HepG2 (cell line): ENCODE measurements around the gene IDNK. TPM values are rescaled to one million over a fixed set of nuclear protein-coding genes. Genes with fewer than 3 reads are reported as not detected.

Experiments
- ATAC-seq: fragments of 200-7000 bp; cut with Tn5 transposase; 3 replicates; pipeline ENCODE4 v1.9.1; 2020; ENCODE audit warnings: mild to moderate bottlenecking, moderate library complexity
- BruUV-seq: library from RNA; stranded (reverse); fragments of 400-500 nt; replicated peaks from 2 replicates; lab custom pipeline; 2021; lab: Mats Ljungman, UMichigan
- CTCF ChIA-PET: fragments of 300-600 bp; formaldehyde crosslinking; extraction: SDS; loops from one replicate; lab custom pipeline; 2021; ENCODE audit warnings: low total read pairs, inconsistent platforms, low intra/inter-chr PET ratio; lab: Yijun Ruan, JAX
- POLR2A ChIA-PET: fragments of 350-600 bp; sonication (Branson Sonifier 250); formaldehyde crosslinking; loops from one replicate; lab custom pipeline; 2020; ENCODE audit warnings: antibody characterized with exemption, inconsistent platforms; lab: Yijun Ruan, JAX
- DNase-seq: peaks from one replicate; pipeline ENCODE4 v3.0.0-alpha.2; 2015; ENCODE audit warnings: low spot score
- FAIRE-seq: peaks from 3 replicates; lab custom pipeline; 2011; peaks lifted over from hg19 to GRCh38; lab: Jason Lieb, UNC
- H2AFZ ChIP-seq: one replicate; pipeline ENCODE4 v1.6.1; 2011; ENCODE audit warnings: low read length, inconsistent platforms
- H3K27ac ChIP-seq: fragments of 300-600 bp; 3 replicates; pipeline ENCODE4 v1.8.0; 2011; ENCODE audit warnings: mixed run types, mild to moderate bottlenecking, mixed read lengths, low read length, inconsistent platforms; ENCODE audit not compliant: insufficient read depth; ENCODE audit errors: extremely low read length
- H3K27me3 ChIP-seq, 2 experiments: fragments of 200-600 bp in 1 of 2; 2 replicates in 1 of 2; 3 replicates in 1 of 2; pipeline versions ENCODE4 v1.6.0 to v1.8.0; 2011; ENCODE audit warnings: low read length in 2 of 2, mild to moderate bottlenecking in 2 of 2, moderate library complexity in 2 of 2, inconsistent platforms in 1 of 2; ENCODE audit not compliant: insufficient read depth in 2 of 2, control insufficient read depth in 1 of 2
- H3K36me3 ChIP-seq, 2 experiments: fragments of 200-600 bp in 1 of 2; replicated peaks in 1 of 2; 2 replicates in 1 of 2; 3 replicates in 1 of 2; pipeline versions ENCODE4 v1.5.1 to v1.8.0; 2011; ENCODE audit warnings: low read length in 2 of 2, inconsistent platforms in 1 of 2; ENCODE audit not compliant: insufficient read depth in 2 of 2, control insufficient read depth in 1 of 2
- H3K4me1 ChIP-seq: 2 replicates; pipeline ENCODE4 v1.5.1; 2012; ENCODE audit warnings: low read length, inconsistent platforms; ENCODE audit not compliant: insufficient read depth
- H3K4me2 ChIP-seq: 2 replicates; pipeline ENCODE4 v1.6.0; 2011; ENCODE audit warnings: low read depth, low read length, inconsistent platforms
- H3K4me3 ChIP-seq, 3 experiments: fragments of 200-600 bp in 1 of 3; sonication (generic), shearing (Covaris generic) in 1 of 3; replicated peaks in 1 of 3; 2 replicates each; pipeline ENCODE4 v1.5.1; 2011 to 2016; ENCODE audit warnings: low read length in 3 of 3, inconsistent platforms in 2 of 3, low read depth in 2 of 3, mild to moderate bottlenecking in 2 of 3, control low read depth in 1 of 3, mixed read lengths in 1 of 3; ENCODE audit not compliant: insufficient read depth in 1 of 3
- H3K79me2 ChIP-seq: one replicate; pipeline ENCODE4 v1.6.1; 2011; ENCODE audit warnings: low read length, inconsistent platforms; ENCODE audit not compliant: insufficient read depth
- H3K9ac ChIP-seq: 2 replicates; pipeline ENCODE4 v1.6.0; 2011; ENCODE audit warnings: mild to moderate bottlenecking, low read depth, low read length, inconsistent platforms; ENCODE audit not compliant: insufficient read depth
- H3K9me3 ChIP-seq: 2 replicates; pipeline ENCODE4 v1.5.1; 2012; ENCODE audit warnings: mild to moderate bottlenecking, low read length
- H4K20me1 ChIP-seq: 2 replicates; pipeline ENCODE4 v1.6.0; 2011; ENCODE audit warnings: inconsistent platforms, mild to moderate bottlenecking, low read length, moderate library complexity; ENCODE audit not compliant: insufficient read depth
- BCL6 ChIP-seq: IDR thresholded peaks from 2 replicates; pipeline ENCODE4 v1.6.1; 2016; ENCODE audit warnings: missing genetic modification reagents, missing compliant biosample characterization
- GABPB1 ChIP-seq: IDR thresholded peaks from 2 replicates; pipeline ENCODE4 v1.6.1; 2016; ENCODE audit warnings: mild to moderate bottlenecking, missing genetic modification reagents, moderate library complexity, missing compliant biosample characterization
- GLI4 ChIP-seq: sonication (generic); formaldehyde crosslinking; IDR thresholded peaks from 2 replicates; pipeline ENCODE4 v1.5.1; 2020; ENCODE audit warnings: missing genetic modification reagents, mild to moderate bottlenecking, moderate library complexity, borderline replicate concordance
- LCORL ChIP-seq, 2 experiments: fragments of 450-650 bp in 1 of 2; sonication (generic) in 1 of 2; formaldehyde crosslinking in 1 of 2; IDR thresholded peaks; 2 replicates each; pipeline versions ENCODE4 v1.5.0 to v1.6.1; 2017 to 2020; ENCODE audit warnings: antibody characterized with exemption in 1 of 2, missing genetic modification reagents in 1 of 2
- MXI1 ChIP-seq: IDR thresholded peaks from 3 replicates; pipeline ENCODE4 v1.6.1; 2012; ENCODE audit warnings: low read depth, low read length, inconsistent platforms, borderline replicate concordance
- NR2C2 ChIP-seq: sonication (generic); formaldehyde crosslinking; IDR thresholded peaks from 2 replicates; pipeline ENCODE4 v1.4.0; 2020; ENCODE audit warnings: missing genetic modification reagents, mild to moderate bottlenecking, moderate library complexity, borderline replicate concordance
- POLR2AphosphoS5 ChIP-seq: IDR thresholded peaks from 2 replicates; pipeline ENCODE4 v1.6.1; 2012; ENCODE audit warnings: low read depth, low read length
- RCOR2 ChIP-seq: IDR thresholded peaks from 2 replicates; pipeline ENCODE4 v1.6.1; 2016; ENCODE audit warnings: missing biosample characterization, missing genetic modification reagents
- STAG1 ChIP-seq: sonication (generic); formaldehyde crosslinking; IDR thresholded peaks from 2 replicates; pipeline ENCODE4 v1.4.0; 2020; ENCODE audit warnings: missing genetic modification reagents
- ZMYM3 ChIP-seq: sonication (generic); formaldehyde crosslinking; IDR thresholded peaks from 2 replicates; pipeline ENCODE4 v1.5.1; 2020; ENCODE audit warnings: mild to moderate bottlenecking, missing genetic modification reagents
- ZNF260 ChIP-seq: sonication (generic); formaldehyde crosslinking; IDR thresholded peaks from 2 replicates; pipeline ENCODE4 v1.4.0; 2020; ENCODE audit warnings: missing genetic modification reagents, low read depth, mild to moderate bottlenecking, borderline replicate concordance
- ZNF350 ChIP-seq: sonication (generic); formaldehyde crosslinking; IDR thresholded peaks from 2 replicates; pipeline ENCODE4 v1.4.0; 2020; ENCODE audit warnings: mild to moderate bottlenecking, low read depth, missing genetic modification reagents, borderline replicate concordance
- ZNF556 ChIP-seq: sonication (generic); formaldehyde crosslinking; IDR thresholded peaks from 2 replicates; pipeline ENCODE4 v1.4.0; 2020; ENCODE audit warnings: mild to moderate bottlenecking, missing genetic modification reagents, borderline replicate concordance
- ZSCAN21 ChIP-seq: sonication (generic); formaldehyde crosslinking; IDR thresholded peaks from 2 replicates; pipeline ENCODE4 v1.8.0; 2022; ENCODE audit warnings: mild to moderate bottlenecking, missing genetic modification reagents, moderate library complexity, borderline replicate concordance
- WGBS: methylation state at CpG from one replicate; pipeline ENCODE4 v1.1.6; 2017; ENCODE audit warnings: low lambda C conversion rate; 5-methylcytosine and 5-hydroxymethylcytosine counted together
- in situ Hi-C: cut with HindIII; loops from 2 replicates; pipeline ENCODE4 v1.10.0; 2017; ENCODE audit warnings: low pct_unique_long_range_greater_than_20kb; ENCODE audit not compliant: extremely low pct_ligation_motif_present
- intact Hi-C: fragments of 100-400 bp; cut with micrococcal nuclease; formaldehyde crosslinking; loops from one replicate; pipeline ENCODE4 v1.10.0; 2022; ENCODE audit not compliant: unreplicated experiment
- polyA plus RNA-seq, 8 experiments: library from polyadenylated mRNA; depleted of rRNA in 3 of 8; stranded (reverse) in 7 of 8; unstranded in 1 of 8; fragments of >200 nt; fragmentation: Illumina TruSeq in 4 of 8; extraction: Trizol in 4 of 8; gene quantifications; 2 replicates each; pipeline versions ENCODE4 v1.2.1 to v1.2.3, GENCODE V29; 2011 to 2016; ENCODE audit warnings: low read depth in 4 of 8, missing spikeins in 1 of 8, mixed read lengths in 1 of 8; ENCODE audit not compliant: insufficient read depth in 1 of 8
- total RNA-seq, 5 experiments: library from RNA; depleted of rRNA; stranded (reverse); fragments of >200 nt; fragmentation: Illumina TruSeq; extraction: Trizol; gene quantifications; 2 replicates each; pipeline ENCODE4 v1.2.3, GENCODE V29; 2016; ENCODE audit warnings: low read depth in 1 of 5
- TF ChIP-seq, protein P1 (sequence below): sonication (generic); formaldehyde crosslinking; IDR thresholded peaks from 2 replicates; pipeline ENCODE4 v1.5.0; 2020; ENCODE audit warnings: mild to moderate bottlenecking, missing genetic modification reagents, moderate library complexity
- TF ChIP-seq, protein P2 (sequence below): sonication (generic); formaldehyde crosslinking; IDR thresholded peaks from 2 replicates; pipeline ENCODE4 v1.5.1; 2020; ENCODE audit warnings: missing genetic modification reagents, mild to moderate bottlenecking, borderline replicate concordance
- TF ChIP-seq, protein P3 (sequence below): sonication (generic); formaldehyde crosslinking; conservative IDR thresholded peaks from 2 replicates; pipeline ENCODE4 v1.8.0; 2022; ENCODE audit warnings: missing genetic modification reagents

IDNK gene
- total and polyA plus RNA-seq, 2 of the 13 experiments (the other 11 are each of a cell fraction or from before 2014, with no cell fraction given): 3.1 to 4.8 TPM

DNA sequence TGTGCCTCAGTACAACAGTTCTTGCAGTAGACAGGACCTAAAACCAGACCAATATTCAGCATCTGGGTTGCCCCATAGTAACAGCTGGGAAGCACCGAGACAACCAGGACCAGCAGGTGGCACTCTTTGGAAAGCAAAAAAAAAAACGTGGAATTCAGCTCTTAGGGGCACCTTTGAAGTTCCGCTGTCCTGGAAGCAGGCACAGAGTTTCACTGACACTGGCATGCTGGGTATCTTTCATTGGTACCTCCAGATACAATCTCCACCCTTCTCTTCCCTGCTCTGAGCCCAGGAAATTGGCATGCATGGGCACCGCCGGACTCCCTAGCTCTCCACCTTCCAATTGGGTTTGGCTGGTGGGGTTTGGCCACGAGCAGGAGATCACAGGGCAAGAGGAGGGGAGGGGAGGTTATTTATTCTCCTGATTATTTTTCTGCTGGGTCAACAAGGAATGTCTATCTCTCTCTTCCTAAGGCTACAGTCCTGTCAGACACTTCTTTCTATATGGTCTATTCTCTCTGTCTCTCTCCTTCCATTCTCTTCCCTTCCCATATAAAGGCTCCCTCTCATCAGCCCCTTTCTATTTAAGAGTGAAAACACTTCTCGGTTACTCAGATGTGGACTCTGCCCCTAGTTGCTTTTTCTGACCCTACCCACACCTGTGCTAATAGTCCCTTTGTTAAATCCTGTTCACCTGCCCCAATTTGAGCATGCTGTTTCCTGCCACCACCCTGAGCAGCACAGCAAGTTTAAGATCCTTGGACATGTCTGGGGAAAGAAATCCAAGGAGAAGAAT is 1.9 kb upstream of the IDNK start:
- H4K20me1 ChIP-seq: no peaks in the 10 kb centered on the region
- no peaks in the 10 kb centered on the region for H3K9me3 ChIP-seq
- in situ Hi-C loops: no loop called here
- no peaks in the 10 kb centered on the region for H3K27me3 ChIP-seq
- intact Hi-C loops: loop anchor here (1.0 to 2.0 kb wide), 4 partner anchors 8 to 287 kb away; no protein-coding TSS in a partner anchor
- H3K36me3 ChIP-seq: no peaks in the 10 kb centered on the region
- WGBS: 3% methylated on average over 7 of the region's 7 CpGs
- ATAC-seq: peak; percentile 62
- peak overlapping the region; percentile 58 to 69 (median 63) for H3K4me3 ChIP-seq
- ChIA-PET CTCF (interaction anchor here (4.2 kb wide), 1 partner anchor 28 kb away, joined by 51 read pairs; no protein-coding TSS in a partner anchor), POLR2A (interaction anchor here (0.9 to 2.0 kb wide), 7 partner anchors 9 to 87 kb away, joined by 3 to 17 read pairs (median 7); partner anchors contain the start of gene UBQLN1)
- H2AFZ ChIP-seq: peak overlapping the region; percentile 73
- peak overlapping the region; percentile 52 for H3K9ac ChIP-seq
- no TSS peak for BruUV-seq
- DNase-seq: peak; percentile 75
- peak overlapping the region; percentile 95 for H3K4me2 ChIP-seq
- FAIRE-seq: peak; percentile 47
- peak overlapping the region; percentile 64 for H3K27ac ChIP-seq
- H3K4me1 ChIP-seq: peaks cover 46% of the 10 kb centered on the region
- H3K79me2 ChIP-seq: peaks cover 10% of the 10 kb centered on the region
- TF ChIP-seq GABPB1 (CRISPR knock-in tag): 0 out of 2 replicates have a peak, but pooled peaks have one; percentile 16
- peak; percentile 41; the same call in 1 of the 2 replicates for TF ChIP-seq ZNF556 (CRISPR knock-in tag)
- peak; percentile 30; the same call in 1 of the 2 replicates for TF ChIP-seq NR2C2
- TF ChIP-seq ZMYM3 (CRISPR knock-in tag): peak; percentile 21; the same call in 1 of the 2 replicates
- TF ChIP-seq, protein P1, sequence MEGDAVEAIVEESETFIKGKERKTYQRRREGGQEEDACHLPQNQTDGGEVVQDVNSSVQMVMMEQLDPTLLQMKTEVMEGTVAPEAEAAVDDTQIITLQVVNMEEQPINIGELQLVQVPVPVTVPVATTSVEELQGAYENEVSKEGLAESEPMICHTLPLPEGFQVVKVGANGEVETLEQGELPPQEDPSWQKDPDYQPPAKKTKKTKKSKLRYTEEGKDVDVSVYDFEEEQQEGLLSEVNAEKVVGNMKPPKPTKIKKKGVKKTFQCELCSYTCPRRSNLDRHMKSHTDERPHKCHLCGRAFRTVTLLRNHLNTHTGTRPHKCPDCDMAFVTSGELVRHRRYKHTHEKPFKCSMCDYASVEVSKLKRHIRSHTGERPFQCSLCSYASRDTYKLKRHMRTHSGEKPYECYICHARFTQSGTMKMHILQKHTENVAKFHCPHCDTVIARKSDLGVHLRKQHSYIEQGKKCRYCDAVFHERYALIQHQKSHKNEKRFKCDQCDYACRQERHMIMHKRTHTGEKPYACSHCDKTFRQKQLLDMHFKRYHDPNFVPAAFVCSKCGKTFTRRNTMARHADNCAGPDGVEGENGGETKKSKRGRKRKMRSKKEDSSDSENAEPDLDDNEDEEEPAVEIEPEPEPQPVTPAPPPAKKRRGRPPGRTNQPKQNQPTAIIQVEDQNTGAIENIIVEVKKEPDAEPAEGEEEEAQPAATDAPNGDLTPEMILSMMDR (CRISPR knock-in tag): peak; percentile 91
- no peak for TF ChIP-seq LCORL (IDR thresholded peaks at IDR 0.05)
- TF ChIP-seq LCORL (CRISPR knock-in tag; IDR thresholded peaks at IDR 0.05): peak; percentile 69
- TF ChIP-seq ZNF350 (CRISPR knock-in tag): peak; percentile 72; the same call in 1 of the 2 replicates
- TF ChIP-seq GLI4 (CRISPR knock-in tag): 0 out of 2 replicates have a peak, but pooled peaks have one; percentile 39
- TF ChIP-seq, protein P2, sequence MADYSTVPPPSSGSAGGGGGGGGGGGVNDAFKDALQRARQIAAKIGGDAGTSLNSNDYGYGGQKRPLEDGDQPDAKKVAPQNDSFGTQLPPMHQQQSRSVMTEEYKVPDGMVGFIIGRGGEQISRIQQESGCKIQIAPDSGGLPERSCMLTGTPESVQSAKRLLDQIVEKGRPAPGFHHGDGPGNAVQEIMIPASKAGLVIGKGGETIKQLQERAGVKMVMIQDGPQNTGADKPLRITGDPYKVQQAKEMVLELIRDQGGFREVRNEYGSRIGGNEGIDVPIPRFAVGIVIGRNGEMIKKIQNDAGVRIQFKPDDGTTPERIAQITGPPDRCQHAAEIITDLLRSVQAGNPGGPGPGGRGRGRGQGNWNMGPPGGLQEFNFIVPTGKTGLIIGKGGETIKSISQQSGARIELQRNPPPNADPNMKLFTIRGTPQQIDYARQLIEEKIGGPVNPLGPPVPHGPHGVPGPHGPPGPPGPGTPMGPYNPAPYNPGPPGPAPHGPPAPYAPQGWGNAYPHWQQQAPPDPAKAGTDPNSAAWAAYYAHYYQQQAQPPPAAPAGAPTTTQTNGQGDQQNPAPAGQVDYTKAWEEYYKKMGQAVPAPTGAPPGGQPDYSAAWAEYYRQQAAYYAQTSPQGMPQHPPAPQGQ: no peak
- peak; percentile 25; the same call in 1 of the 2 replicates for TF ChIP-seq BCL6
- TF ChIP-seq ZNF260 (CRISPR knock-in tag): no peak
- TF ChIP-seq POLR2AphosphoS5: 0 out of 2 replicates have a peak, but pooled peaks have one; percentile 18
- no peak for TF ChIP-seq RCOR2
- TF ChIP-seq ZSCAN21: no peak
- TF ChIP-seq STAG1 (CRISPR knock-in tag): peak; percentile 84
- TF ChIP-seq, protein P3, sequence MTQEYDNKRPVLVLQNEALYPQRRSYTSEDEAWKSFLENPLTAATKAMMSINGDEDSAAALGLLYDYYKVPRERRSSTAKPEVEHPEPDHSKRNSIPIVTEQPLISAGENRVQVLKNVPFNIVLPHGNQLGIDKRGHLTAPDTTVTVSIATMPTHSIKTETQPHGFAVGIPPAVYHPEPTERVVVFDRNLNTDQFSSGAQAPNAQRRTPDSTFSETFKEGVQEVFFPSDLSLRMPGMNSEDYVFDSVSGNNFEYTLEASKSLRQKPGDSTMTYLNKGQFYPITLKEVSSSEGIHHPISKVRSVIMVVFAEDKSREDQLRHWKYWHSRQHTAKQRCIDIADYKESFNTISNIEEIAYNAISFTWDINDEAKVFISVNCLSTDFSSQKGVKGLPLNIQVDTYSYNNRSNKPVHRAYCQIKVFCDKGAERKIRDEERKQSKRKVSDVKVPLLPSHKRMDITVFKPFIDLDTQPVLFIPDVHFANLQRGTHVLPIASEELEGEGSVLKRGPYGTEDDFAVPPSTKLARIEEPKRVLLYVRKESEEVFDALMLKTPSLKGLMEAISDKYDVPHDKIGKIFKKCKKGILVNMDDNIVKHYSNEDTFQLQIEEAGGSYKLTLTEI (CRISPR knock-in tag): no peak
- peak; percentile 37; the same call in 1 of the 3 replicates for TF ChIP-seq MXI1
